Endodermal cell (in vitro differentiated cells): ENCODE data around the gene QTRT2. TPM values are rescaled to one million over a fixed set of nuclear protein-coding genes. Genes with fewer than 3 reads are reported as not detected.

Experiments used
- DNase-seq: peaks from one replicate; pipeline ENCODE4 v3.0.0-alpha.2; 2017
- H3K27ac ChIP-seq: 2 replicates; pipeline ENCODE4 v1.5.1; 2013; ENCODE audit warnings: mild to moderate bottlenecking, low read depth, low read length, moderate library complexity
- H3K27me3 ChIP-seq: 2 replicates; pipeline ENCODE4 v1.6.1; 2013; ENCODE audit warnings: mild to moderate bottlenecking, low read length, moderate library complexity; ENCODE audit not compliant: insufficient read depth, control insufficient read depth, poor library complexity, severe bottlenecking
- H3K36me3 ChIP-seq: 2 replicates; pipeline ENCODE4 v1.7.0; 2013; ENCODE audit warnings: mild to moderate bottlenecking, low read length, moderate library complexity; ENCODE audit not compliant: control insufficient read depth, insufficient read depth
- H3K4me1 ChIP-seq: one replicate; pipeline ENCODE4 v1.7.0; 2013; ENCODE audit warnings: low read length; ENCODE audit not compliant: control insufficient read depth, insufficient read depth
- H3K4me3 ChIP-seq: 2 replicates; pipeline ENCODE4 v1.5.1; 2013; ENCODE audit warnings: mild to moderate bottlenecking, low read length, moderate library complexity
- H3K9ac ChIP-seq: 2 replicates; pipeline ENCODE4 v1.6.1; 2013; ENCODE audit warnings: mild to moderate bottlenecking, low read length, moderate library complexity; ENCODE audit not compliant: poor library complexity, severe bottlenecking; ENCODE audit errors: extremely low read depth
- H3K9me3 ChIP-seq: 2 replicates; pipeline ENCODE4 v1.6.1; 2013; ENCODE audit warnings: mild to moderate bottlenecking, low read length, moderate library complexity; ENCODE audit not compliant: control insufficient read depth
- H3K27ac Mint-ChIP-seq: 2 replicates; pipeline ENCODE4 v1.8.0; 2020; ENCODE audit warnings: mixed read lengths
- H3K27me3 Mint-ChIP-seq: 2 replicates; pipeline ENCODE4 v1.8.0; 2021; ENCODE audit warnings: mild to moderate bottlenecking, mixed read lengths; ENCODE audit not compliant: insufficient read depth
- H3K36me3 Mint-ChIP-seq: 2 replicates; pipeline ENCODE4 v1.8.0; 2020; ENCODE audit warnings: low read depth, mixed read lengths
- H3K4me1 Mint-ChIP-seq: 2 replicates; pipeline ENCODE4 v1.8.0; 2020; ENCODE audit warnings: mixed read lengths
- H3K4me3 Mint-ChIP-seq: 2 replicates; pipeline ENCODE4 v1.8.0; 2020; ENCODE audit warnings: mild to moderate bottlenecking, moderate library complexity, mixed read lengths
- H3K9me3 Mint-ChIP-seq: 2 replicates; pipeline ENCODE4 v1.8.0; 2020; ENCODE audit warnings: mild to moderate bottlenecking, mixed read lengths
- WGBS, 2 experiments: methylation state at CpG; one replicate each; pipeline versions ENCODE4 v1.1.5 to v1.1.7; 2013; ENCODE audit warnings: missing lambda C conversion rate in 2 of 2, mixed read lengths in 1 of 2; ENCODE audit not compliant: insufficient coverage in 1 of 2, insufficient read length in 1 of 2; 5-methylcytosine and 5-hydroxymethylcytosine counted together
- total RNA-seq, 2 donors: library from RNA; stranded (reverse); fragmentation: NEBNext Ultra II Directional in 1 of 2; extraction: Animal tissue kit (Norgen Biotek cat#: 25700) in 1 of 2; gene quantifications; 2 replicates in 1 of 2; 3 replicates in 1 of 2; pipeline ENCODE4 v1.2.1, GENCODE V29; 2021
- TF ChIP-seq, protein P1 (sequence below): fragments of 200-600 bp; sonication (generic); conservative IDR thresholded peaks from 2 replicates; pipeline ENCODE4 v1.5.0; 2021; ENCODE audit warnings: antibody characterized with exemption, mild to moderate bottlenecking

The QTRT2 gene
- total RNA-seq, 2 donors from 2014 or later = 33.0 to 37.7 TPM

DNA sequence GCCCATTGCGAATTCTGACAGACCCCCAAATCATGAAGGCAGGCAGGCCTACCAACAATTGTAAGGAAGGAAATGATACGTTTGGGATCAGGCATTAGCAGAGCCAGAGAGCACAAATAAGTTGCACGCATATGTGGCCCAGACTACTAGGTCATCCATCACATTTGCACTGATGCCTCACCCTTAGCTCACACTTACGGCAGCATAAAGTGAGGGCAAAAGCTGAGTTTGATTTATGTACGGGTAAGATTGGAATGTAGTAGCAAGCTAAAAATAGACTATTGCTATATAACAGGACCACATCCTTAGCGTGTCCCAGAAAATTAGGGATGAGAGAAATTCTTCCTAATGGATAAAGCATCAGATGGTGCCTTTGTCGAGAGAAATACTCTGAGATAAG is 58.6 kb downstream of the QTRT2 start:
- H3K4me3 Mint-ChIP-seq = no peak overlapping the region
- TF ChIP-seq, protein P1, sequence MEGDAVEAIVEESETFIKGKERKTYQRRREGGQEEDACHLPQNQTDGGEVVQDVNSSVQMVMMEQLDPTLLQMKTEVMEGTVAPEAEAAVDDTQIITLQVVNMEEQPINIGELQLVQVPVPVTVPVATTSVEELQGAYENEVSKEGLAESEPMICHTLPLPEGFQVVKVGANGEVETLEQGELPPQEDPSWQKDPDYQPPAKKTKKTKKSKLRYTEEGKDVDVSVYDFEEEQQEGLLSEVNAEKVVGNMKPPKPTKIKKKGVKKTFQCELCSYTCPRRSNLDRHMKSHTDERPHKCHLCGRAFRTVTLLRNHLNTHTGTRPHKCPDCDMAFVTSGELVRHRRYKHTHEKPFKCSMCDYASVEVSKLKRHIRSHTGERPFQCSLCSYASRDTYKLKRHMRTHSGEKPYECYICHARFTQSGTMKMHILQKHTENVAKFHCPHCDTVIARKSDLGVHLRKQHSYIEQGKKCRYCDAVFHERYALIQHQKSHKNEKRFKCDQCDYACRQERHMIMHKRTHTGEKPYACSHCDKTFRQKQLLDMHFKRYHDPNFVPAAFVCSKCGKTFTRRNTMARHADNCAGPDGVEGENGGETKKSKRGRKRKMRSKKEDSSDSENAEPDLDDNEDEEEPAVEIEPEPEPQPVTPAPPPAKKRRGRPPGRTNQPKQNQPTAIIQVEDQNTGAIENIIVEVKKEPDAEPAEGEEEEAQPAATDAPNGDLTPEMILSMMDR = no peak

DNA sequence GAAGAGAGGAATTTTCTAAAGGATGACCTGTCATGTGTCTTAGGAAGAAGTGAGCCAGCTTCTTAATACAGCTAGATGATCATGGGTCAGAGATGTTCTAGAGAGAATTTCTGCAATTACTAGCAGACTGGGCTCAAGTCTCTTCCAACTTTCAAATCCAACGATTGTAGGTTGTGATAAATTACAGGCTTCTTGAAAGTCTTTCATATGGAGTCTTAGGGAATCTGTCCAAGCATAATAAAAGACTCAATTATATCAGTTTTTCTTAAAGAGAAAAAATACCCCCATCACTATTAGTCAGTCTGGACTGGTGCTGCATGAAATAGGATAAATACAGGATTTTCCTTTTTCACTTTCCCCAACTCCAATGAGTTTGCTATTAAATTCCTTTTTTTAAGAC is 63.2 kb downstream of the QTRT2 start:
- Histone ChIP-seq H3K27me3 (no peaks in the 10 kb centered on the region), H3K9me3 (no peaks in the 10 kb centered on the region), H3K27ac (no peak overlapping the region), H3K9ac (no peak overlapping the region), H3K4me1 (no peaks in the 10 kb centered on the region), H3K36me3 (no peaks in the 10 kb centered on the region), H3K4me3 (no peak overlapping the region)
- Mint-ChIP-seq H3K9me3 (no peaks in the 10 kb centered on the region), H3K27me3 (no peaks in the 10 kb centered on the region), H3K36me3 (no peaks in the 10 kb centered on the region), H3K4me1 (no peaks in the 10 kb centered on the region), H3K27ac (no peak overlapping the region), H3K4me3 (no peak overlapping the region)
- 86 to 100% methylated on average over 1 of the region's 1 CpG for WGBS, 2 experiments
- no peak for DNase-seq
- TF ChIP-seq, protein P1 = no peak

More for the DNA sequence above, 58.6 kb downstream of the QTRT2 start:
- Mint-ChIP-seq H3K27me3 (no peaks in the 10 kb centered on the region), H3K9me3 (no peaks in the 10 kb centered on the region), H3K27ac (no peak overlapping the region), H3K4me1 (peaks cover 14% of the 10 kb centered on the region), H3K36me3 (no peaks in the 10 kb centered on the region)
- peaks cover 5% of the 10 kb centered on the region for H3K4me1 ChIP-seq
- no peak overlapping the region for H3K9ac ChIP-seq
- no peak overlapping the region for H3K4me3 ChIP-seq
- H3K36me3 ChIP-seq = no peaks in the 10 kb centered on the region
- no peak for DNase-seq
- H3K27me3 ChIP-seq = no peaks in the 10 kb centered on the region
- WGBS, 2 experiments = 97% methylated on average over 5 to 7 of the region's 7 CpGs
- no peak overlapping the region for H3K27ac ChIP-seq
- no peaks in the 10 kb centered on the region for H3K9me3 ChIP-seq

DNA sequence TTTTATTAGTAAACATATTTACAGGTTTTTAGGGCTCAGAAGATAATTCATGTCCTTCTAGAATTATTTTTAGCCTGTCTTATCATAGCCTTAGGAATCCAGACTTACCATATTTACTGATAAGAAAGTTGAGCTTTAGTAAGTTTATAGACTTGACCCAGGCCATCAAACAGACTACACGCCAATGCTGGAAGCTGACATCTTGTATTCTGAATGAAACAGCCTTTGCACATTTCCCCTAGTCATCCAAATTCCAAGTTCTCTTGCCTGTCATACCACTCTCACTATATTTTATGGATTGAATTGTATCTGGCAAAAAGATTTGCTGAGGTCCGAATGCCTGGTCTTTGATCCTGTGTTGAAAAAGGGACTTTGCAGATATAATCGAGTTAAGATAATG is 63.7 kb downstream of the QTRT2 start:
- Histone ChIP-seq H3K9me3 (no peaks in the 10 kb centered on the region), H3K36me3 (no peaks in the 10 kb centered on the region), H3K9ac (no peak overlapping the region), H3K27me3 (no peaks in the 10 kb centered on the region), H3K4me3 (no peak overlapping the region), H3K4me1 (no peaks in the 10 kb centered on the region), H3K27ac (no peak overlapping the region)
- WGBS, 2 experiments = 92 to 94% methylated on average over 2 to 3 of the region's 3 CpGs
- no peaks in the 10 kb centered on the region for H3K36me3 Mint-ChIP-seq
- H3K4me3 Mint-ChIP-seq = no peak overlapping the region
- no peaks in the 10 kb centered on the region for H3K9me3 Mint-ChIP-seq
- no peaks in the 10 kb centered on the region for H3K27me3 Mint-ChIP-seq
- H3K4me1 Mint-ChIP-seq = no peaks in the 10 kb centered on the region
- no peak overlapping the region for H3K27ac Mint-ChIP-seq
- TF ChIP-seq, protein P1 = no peak
- DNase-seq = no peak
